ENCODE measurements around the gene DPH6.

GRCh38 chr15:35490511-35490910 lies 55.5 kb downstream of the DPH6 start:
- TF ChIP-seq CTCF (conservative IDR thresholded peaks at IDR 0.05; ENCODE audit: low read depth, low read length) (no peak), EZH2 (IDR thresholded peaks at IDR 0.05; ENCODE audit: borderline replicate concordance, low read depth, low read length, poor library complexity, severe bottlenecking) (no peak)

All from A673 (cell line).